Stimulated activated CD4-positive, alpha-beta T cell treated with anti-CD3 and anti-CD28 coated beads, TNF-alpha, amount 100 ng/mL, for 4 hours (primary cell): ENCODE data around the gene LMX1A.

Experiments used
- DNase-seq, 3 experiments: peaks; one replicate each; pipeline ENCODE4 v3.0.0-alpha.2; 2020; ENCODE audit warnings: low read depth in 3 of 3

The LMX1A gene

GRCh38 chr1:165276314-165276713 lies 80.2 kb downstream of the LMX1A start:
- DNase-seq, result no peak

GRCh38 chr1:165265196-165265838 lies 91.2 kb downstream of the LMX1A start:
- DNase-seq, result no peak

- DNase-seq, result no peak
These were observed 96.6 kb downstream of the LMX1A start for GRCh38 chr1:165259706-165260428.

DNA sequence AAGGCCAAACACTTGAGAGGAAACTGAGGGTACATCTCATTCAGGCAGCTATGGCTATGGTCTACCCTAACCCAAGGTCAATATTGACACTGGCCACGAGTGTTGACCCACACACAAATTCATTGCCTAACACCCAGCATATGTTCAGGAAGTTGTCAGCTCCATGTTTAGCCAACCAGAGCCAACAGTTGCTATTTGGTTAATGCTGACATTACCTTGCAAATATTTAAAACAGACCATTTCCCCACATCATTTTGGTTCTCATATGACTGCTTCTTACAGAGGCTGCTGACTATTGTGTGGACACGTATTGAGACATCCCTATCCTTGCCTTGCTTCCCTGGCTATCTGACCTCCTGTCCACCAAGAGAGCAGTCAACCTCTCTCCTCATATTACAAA lies 97.3 kb downstream of the LMX1A start:
- no peak for DNase-seq

- peak in 1 of 3 experiments; percentile 1 for DNase-seq
These were observed 98.5 kb downstream of the LMX1A start for GRCh38 chr1:165257969-165258459.

DNA sequence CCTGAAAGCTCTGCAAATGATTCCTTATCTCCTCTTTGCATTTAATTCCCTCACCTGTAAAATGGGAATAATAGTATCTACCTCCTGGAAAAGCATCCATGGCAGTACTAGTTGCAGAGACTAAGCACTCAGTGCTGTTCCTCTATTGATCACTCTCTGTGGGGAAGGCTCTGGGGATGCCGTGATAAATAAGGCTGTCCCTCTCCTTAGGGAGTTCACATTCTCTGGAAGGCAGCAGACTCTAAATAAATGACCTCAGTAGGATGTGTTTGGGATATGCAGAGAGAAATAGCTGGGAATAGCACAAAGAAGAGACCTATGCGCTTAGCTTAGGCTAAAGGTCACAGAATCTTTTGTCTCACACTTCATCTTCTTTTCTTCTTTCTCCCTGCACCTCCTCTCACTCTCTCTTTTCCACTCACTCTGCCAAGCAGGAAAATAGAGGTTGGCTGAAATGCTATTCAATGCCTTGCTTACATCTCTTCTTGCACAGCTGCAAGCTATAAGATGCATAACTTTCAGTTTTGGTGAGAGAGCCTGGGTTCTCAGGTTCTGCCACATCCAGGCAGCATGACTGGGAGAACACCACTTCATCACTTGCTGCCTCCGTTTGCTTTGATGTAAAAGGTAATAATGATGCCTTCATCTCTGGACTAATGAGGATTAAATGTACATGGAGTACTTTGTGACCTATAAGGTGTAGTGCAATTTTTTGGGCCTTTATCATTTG lies 101.5 kb downstream of the LMX1A start:
- DNase-seq, result no peak

DNA sequence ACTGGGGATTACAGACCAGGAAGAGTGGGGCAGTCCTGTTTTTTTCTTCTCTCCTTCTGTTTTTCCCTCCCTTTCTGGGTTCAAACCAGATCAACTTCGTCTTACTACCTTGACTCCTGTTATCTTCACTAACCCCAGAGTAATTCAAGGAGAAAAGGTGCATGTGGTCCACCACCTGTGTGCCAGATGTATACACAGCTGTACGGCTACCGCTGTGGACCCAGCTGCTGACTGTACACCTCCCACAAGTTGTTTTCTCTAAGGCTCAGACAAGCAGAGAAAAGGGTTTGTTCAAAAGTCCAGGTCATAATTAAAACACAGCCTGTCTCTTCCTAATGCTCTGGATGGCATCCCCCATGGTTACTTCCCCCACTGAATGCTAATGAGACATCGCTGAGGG lies 102.1 kb downstream of the LMX1A start:
- no peak for DNase-seq

GRCh38 chr1:165253818-165254254 lies 102.7 kb downstream of the LMX1A start:
- DNase-seq, result no peak

- no peak for DNase-seq
These were observed 107.4 kb downstream of the LMX1A start for GRCh38 chr1:165248969-165249571.

DNA sequence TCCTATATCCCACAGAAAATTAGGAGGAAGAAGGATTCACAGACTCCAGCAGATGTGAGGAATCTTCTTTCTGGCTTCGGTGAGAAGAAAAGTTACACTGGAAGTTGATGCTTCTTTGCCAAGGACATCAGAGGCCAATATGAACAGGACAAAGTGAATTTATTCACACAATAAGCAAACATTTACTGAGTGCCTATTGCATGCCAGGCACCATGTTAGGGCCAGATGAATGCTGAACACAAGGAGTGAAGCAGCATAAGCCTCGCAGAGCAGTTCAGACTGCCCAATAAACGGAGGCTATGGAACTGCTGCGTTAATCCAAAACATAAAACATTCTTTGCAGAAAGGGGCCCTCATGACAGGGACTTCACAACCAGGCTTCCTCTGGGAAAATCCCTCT lies 114.6 kb downstream of the LMX1A start:
- no peak for DNase-seq

DNA sequence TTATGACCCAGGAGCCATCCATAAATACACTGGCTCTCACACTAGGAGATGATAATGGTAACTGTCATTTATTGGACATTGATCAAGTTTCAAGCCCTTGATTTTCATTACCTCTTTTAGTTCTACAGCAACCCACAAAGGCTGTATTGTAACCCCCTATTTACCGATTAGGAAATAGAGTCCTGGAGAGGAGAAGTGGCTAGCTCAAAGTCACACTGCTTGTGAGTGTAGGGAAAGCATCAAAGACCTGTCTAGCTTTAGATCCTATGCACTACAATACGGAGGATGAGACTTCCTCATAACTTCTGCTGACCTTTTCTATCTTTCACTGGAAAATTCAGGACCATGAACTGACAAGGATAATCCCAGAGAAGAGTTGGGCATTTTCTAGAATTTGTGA lies 115.2 kb downstream of the LMX1A start:
- DNase-seq, result no peak

- no peak for DNase-seq
These were observed 116.0 kb downstream of the LMX1A start for GRCh38 chr1:165240492-165240891.

DNA sequence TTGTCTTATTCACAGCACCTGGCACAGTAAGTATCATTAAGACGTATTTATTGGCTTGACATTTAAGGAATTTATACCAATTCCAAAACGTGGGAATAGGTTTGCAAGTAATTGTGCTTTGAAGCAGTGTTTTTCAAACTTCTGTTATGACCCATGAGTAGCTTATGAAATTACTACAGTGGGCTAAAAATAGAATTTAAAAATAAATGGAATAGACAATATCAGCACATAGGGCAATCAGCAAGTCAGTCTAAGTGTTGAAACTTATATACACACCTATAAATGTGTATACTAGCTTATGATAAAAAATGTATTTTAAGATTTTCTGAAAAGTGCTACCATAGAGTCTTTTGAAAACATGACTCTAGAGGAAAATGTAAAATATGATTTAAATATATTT lies 116.6 kb downstream of the LMX1A start:
- no peak for DNase-seq

DNA sequence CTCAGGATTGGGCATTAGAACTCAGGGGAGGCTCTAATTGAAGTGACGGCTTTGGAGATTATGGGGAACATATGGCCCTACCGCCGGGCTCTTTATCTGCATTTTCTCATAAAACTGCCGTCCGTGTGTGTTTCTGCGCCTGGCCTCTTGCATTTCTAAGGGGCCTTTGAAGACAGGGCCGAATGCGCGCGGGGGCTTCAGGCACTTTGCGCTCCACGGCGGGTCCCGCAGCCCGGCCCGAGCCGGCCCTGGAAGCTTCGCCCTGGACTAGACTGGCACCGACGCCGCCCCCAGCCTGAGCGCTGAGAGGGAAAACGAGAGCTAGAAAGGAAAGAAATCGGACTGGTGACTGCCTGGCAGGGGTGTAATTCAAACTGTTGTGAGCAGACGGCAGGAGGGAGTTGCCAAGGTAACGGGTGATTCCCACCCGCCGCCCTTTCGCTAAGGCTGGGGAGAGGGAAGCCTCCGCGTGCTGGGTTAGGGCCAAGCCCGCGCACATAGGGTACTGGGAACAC lies 120.7 kb downstream of the LMX1A start:
- DNase-seq, result no peak

DNA sequence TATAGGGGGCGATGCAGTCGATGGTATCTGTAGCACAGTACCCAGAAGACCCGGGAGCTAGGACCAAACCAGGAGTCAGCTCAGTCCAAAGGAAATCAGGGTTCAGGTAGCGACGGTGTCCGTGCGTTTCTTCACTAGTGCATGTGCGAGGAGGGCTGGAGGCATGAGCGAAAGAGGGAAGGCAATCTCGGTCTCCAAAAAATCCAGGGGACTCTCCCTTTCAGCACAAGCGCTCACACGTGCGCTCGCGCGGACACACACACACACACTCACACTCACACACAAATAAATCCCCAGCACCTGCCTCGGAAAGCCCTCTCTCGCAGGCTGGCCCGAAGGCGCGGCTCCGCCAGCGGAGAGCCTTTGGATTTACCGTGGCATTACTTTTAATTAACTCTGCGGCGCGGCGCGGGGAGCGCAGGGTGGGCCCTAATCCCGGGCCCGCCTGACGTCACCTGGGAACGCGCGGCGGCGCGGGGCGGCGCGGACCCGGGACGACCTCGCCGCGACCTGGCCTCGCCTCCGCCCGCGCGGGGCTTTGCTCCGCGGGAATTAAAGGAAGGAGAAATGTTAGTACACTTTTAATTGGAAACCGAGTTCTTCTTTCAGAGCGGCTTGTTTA lies 121.2 kb downstream of the LMX1A start:
- DNase-seq, result no peak

- no peak for DNase-seq
These were observed 122.4 kb downstream of the LMX1A start for GRCh38 chr1:165234149-165234548.

DNA sequence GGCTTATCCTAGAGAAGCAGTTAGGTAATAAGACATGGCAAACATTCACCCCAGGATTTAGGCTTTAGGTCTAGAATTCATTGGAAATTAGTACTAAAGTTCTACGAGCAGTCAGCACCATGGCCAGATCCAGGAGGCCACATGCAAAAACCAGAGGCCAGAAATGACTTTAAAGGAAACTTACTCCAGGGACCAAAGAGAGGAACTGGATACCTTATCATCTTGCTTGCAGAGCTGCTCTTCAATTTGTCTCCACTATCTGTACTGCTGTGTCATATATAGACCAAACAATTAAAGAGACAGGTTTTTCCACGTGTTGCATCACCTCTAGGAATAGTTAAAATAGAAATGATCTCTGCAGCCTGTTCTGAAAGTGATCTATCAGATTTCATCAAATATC lies 127.8 kb downstream of the LMX1A start:
- no peak for DNase-seq

DNA sequence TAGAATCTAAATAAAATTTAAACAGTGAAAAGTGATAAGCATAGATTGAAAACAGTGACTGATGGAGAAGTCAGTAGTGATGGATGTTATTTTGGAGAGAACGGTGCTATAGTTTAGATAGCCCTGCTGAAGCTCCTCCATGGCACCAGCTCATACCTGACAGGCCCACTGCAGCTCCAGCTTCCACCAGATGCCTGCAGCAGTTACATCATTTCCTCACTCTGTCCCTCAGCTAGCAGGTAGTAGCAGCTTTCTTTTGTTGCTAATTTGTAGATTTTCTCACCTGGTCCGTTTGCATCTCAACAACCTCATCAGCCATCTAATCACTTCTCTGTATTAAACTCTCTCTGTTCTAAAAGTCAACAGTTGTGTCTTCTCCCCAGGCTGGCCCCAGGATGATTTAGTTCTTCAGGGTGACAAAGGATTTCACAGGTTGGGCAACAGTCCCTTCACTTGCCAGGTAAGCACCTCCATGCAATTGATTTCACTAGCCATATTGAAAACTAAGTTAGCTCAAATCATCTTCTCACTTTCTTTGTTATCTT lies 128.3 kb downstream of the LMX1A start:
- no peak for DNase-seq

GRCh38 chr1:165226326-165226725 lies 130.2 kb downstream of the LMX1A start:
- no peak for DNase-seq

DNA sequence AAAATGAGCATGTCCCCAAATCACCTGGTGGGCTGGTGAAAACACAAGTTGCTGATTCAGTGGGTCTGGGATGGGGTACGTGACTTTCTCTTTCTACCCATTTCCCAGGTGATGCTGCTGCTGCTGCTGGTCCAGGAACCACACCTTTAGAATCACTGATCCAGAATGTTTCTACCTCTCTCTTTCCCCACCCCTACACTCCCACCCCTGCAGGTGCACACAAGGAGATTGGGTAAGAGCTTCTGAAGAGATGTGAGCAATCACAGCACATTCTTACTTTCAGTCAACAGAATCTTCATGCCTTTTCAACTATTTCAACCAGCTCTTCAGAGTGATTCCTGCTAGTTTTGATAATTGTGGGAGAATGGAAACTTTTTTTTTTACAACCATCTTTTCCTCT lies 130.9 kb downstream of the LMX1A start:
- DNase-seq, result no peak

DNA sequence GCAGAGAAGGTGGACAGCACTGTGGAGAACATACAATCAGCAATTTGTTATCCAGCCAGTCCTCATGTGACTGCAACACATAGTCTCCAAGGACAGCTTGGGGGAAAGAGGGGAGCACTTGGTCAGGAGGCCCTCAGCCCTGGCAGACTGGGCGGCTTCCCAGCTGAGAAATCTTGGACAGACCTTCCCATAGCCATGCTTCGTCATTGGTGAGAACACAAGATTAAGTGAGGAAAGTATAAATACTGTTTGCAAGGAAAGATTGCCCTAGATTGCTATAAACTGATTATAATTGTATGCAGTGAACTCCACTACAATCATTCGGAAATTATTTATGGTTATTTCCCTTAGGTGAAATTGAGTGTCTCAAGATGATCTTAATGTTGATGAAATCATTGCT lies 131.5 kb downstream of the LMX1A start:
- DNase-seq, result no peak
